Omental fat pad (tissue), 4 donors: Measurements from ENCODE around the gene REXO2. TPM values are rescaled to one million over a fixed set of nuclear protein-coding genes. Genes with fewer than 3 reads are reported as not detected.
A peak's percentile ranks its signal among the peaks of the same experiment; 100 is the strongest.

Source experiments
- ATAC-seq: fragments of 150-250 bp; one replicate; pipeline ENCODE4 v1.9.1; 2016; ENCODE audit warnings: mild to moderate bottlenecking, moderate library complexity; ENCODE audit not compliant: low FRiP score
- DNase-seq: peaks from one replicate; pipeline ENCODE4 v3.0.0-alpha.2; 2019; ENCODE audit warnings: low spot score
- CTCF ChIP-seq, 3 donors: fragments of 450-650 bp; IDR thresholded peaks; one replicate each; pipeline ENCODE4 v1.5.1; 2016 to 2017; ENCODE audit warnings: antibody characterized with exemption in 3 of 3, mild to moderate bottlenecking in 3 of 3, moderate library complexity in 2 of 3
- total RNA-seq, 4 donors: library from RNA; depleted of rRNA; stranded (reverse); fragments of >200 nt; gene quantifications; one replicate each; pipeline ENCODE4 v1.1.0, GENCODE V29; 2016

The REXO2 gene
- 100 to 1,000 TPM in 3 of 4 donors, 10 to 100 TPM in 1; 87.3 to 154 (median 106) TPM for total RNA-seq

- TF ChIP-seq CTCF (IDR thresholded peaks at IDR 0.05), result no peak
- DNase-seq (peak; percentile 85), ATAC-seq (peak; percentile 98)
Observed at GRCh38 chr11:114439229-114440120, at the start of gene REXO2. Gene REXO2, plus strand, starts transcription at chr11:114439467. Its CDS starts 62 bp downstream, at chr11:114439529.

GRCh38 chr11:114392735-114393667 is 46.3 kb upstream of the REXO2 start:
- DNase-seq, result no peak
- no peak for TF ChIP-seq CTCF (IDR thresholded peaks at IDR 0.05)
- no peak for ATAC-seq

DNA sequence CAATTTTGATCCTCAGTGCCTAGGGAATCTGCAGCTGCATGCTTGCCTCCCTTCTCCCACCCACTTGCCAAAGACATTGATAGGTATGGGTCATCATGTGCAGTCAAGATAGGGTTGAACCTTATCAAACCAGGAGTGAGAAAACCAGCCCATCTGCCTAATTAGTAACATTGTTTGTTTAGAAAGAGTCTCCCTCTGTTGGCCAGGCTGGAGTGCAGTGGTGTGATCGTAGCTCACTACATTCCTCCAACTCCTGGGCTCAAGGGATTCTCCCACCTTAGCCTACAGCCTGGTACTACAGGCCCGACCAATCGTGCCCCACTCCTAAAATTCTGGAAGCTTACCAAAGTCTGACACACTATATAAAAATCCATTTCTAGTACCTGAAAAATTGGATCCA is 43.5 kb upstream of the REXO2 start:
- DNase-seq, result no peak
- TF ChIP-seq CTCF (IDR thresholded peaks at IDR 0.05), result no peak
- no peak for ATAC-seq

DNA sequence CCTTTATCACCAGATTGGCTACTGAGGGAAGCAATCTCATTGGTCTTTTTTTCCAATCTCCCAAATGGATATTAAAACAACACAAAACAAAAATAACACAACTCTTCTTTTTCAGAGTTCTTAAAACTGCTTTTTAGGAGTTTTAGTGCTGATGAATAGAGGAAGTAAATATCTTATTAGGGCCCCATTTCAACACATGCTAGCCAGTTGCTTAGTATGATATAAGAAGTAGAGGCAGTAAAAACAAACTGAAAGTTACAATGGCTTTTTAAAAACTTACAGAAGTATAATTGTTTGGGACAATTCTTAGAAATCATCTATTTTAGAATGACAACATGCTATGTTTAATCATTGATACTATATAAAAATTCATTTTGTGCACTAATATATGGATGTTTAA is 42.4 kb upstream of the REXO2 start:
- DNase-seq (no peak), ATAC-seq (no peak)
- TF ChIP-seq CTCF (IDR thresholded peaks at IDR 0.05), result no peak

- ATAC-seq, result no peak
- TF ChIP-seq CTCF (IDR thresholded peaks at IDR 0.05), result no peak
- no peak for DNase-seq
Observed at GRCh38 chr11:114397349-114397982, 41.8 kb upstream of the REXO2 start.

- DNase-seq (no peak), ATAC-seq (no peak)
- no peak for TF ChIP-seq CTCF (IDR thresholded peaks at IDR 0.05)
Observed at GRCh38 chr11:114398303-114398920, 40.9 kb upstream of the REXO2 start.
